HG03460 (cell line): ENCODE data around the gene ATG7.
"Not testable (repeated sequence)": the region's sequence is repeated elsewhere in the genome, so short reads cannot be mapped to it uniquely, and the experiment has no call there.

Experiments used
- ATAC-seq: cut with Tn5 transposase; IDR thresholded peaks from one replicate; pipeline ENCODE4 v1.9.1; 2021; ENCODE audit not compliant: unreplicated experiment

ATG7 gene

GRCh38 chr3:11420066-11420465 lies 147.9 kb downstream of the ATG7 start:
- no peak for ATAC-seq

DNA sequence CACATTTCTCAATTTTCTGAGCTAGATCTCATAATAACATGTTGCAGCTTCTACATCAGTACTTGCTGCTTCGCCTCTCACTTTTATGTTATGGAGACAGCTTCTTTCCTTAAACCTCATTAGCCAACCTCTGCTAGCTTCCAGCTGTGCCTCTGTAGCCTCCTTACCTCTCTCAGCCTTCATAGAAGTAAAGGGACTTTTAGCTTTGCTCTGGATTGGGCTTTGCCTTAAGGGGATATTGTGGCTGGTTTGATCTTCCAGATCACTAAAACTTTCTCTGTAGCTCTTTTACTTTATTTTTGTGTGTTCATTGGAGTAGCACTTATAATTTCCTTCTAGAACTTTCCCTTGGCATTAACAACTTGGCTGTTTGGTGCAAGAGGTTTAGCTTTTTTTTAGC lies 150.1 kb downstream of the ATG7 start:
- ATAC-seq: no peak

- no peak for ATAC-seq
Observed at GRCh38 chr3:11423868-11424267, 151.7 kb downstream of the ATG7 start.

DNA sequence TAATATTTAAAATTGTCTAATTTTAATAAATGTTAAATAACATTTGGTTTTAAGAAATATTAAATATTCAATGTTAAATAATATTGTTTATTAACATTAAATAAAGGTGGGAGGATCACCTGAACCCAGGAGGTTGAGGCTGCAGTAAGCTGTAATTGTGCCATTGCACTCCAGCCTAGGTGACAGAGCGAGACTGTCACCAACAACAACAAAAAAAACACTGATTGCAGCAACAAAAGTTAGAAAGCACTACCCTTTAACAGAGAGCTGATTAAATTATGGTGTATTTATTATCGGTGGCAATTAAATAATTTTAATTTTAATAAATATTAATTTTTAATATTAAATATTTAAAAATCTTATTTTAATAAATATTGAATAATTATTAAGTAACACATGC lies 152.1 kb downstream of the ATG7 start:
- ATAC-seq: no peak

DNA sequence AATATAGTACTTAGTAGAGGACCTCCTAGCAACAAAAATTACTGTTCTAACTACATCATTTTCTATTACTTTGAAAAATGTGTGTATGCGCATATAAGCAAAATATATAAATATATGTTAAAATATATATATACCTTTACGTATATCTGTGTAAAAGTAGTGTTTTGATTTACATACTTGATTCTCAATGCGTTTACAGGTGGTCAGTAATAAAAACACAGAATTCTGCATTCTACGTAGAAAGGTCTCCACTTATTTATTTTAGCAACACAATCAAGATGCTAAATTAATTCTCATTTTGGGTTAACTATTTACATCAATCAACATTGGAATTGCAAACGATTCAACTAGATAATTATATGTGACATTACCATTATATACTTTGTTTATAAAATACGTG lies 158.0 kb downstream of the ATG7 start:
- no peak for ATAC-seq

GRCh38 chr3:11430624-11431023 lies 158.4 kb downstream of the ATG7 start:
- ATAC-seq: no peak

GRCh38 chr3:11431319-11431718 lies 159.1 kb downstream of the ATG7 start:
- no peak for ATAC-seq

DNA sequence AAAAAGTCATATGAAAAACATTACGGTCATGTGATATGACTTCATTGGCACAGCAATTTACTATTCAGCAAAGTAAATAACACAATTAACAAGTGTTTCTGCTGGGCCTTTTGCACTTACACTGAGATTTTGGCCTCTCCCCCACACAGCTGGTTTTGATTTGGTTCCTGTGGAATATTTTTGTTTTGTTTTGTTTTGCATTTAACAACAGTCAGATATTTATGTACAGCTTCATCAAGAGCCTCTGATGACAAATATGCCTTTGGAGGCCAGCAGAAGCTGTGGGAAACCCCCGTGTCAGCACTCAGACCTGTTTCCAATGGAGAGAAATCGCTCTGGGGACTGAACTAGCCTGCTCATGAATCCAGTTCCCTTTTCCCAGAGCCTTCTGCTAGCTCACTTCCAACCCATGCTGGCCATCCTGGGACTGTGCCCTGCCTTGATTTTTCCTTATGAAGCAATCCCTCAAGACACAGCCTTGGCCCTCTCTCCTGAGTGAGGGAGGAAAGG lies 161.9 kb downstream of the ATG7 start:
- no peak for ATAC-seq

- ATAC-seq: no peak
Observed at GRCh38 chr3:11434563-11435096, 162.4 kb downstream of the ATG7 start.

DNA sequence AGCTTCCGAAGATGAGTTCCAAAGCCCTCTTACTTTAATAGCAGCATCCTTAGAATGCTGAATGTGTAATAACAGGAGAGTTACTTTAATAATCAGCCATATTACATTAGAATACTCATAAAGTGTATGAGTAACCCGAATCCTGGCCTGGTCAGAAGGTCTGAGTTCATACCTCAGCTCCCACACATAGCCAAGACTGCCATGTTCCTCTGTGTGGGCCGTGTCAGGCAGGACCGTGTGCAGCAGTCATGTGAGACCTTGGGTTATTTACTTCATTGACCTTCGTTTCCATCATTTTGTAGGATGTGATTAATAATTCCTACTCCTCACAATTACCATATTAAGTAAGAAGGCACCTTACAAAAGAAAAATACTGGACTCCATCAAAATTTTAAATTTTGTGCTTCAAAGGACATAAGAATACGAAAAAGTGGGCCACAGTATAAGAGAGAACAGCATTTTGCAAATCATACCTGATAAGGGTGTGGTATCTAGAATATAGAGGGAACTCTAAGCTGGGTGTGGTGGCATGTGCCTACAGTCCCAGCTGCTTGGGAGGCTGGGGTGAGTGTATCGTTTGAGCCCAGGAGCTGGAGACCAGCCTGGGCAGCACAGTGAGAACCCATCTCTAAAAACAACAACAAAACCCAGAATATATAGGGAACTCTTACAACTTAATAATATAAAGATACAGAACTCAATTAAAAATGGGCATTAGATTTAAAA lies 163.4 kb downstream of the ATG7 start:
- ATAC-seq: no peak

- no peak for ATAC-seq
Observed at GRCh38 chr3:11436775-11437174, 164.6 kb downstream of the ATG7 start.

DNA sequence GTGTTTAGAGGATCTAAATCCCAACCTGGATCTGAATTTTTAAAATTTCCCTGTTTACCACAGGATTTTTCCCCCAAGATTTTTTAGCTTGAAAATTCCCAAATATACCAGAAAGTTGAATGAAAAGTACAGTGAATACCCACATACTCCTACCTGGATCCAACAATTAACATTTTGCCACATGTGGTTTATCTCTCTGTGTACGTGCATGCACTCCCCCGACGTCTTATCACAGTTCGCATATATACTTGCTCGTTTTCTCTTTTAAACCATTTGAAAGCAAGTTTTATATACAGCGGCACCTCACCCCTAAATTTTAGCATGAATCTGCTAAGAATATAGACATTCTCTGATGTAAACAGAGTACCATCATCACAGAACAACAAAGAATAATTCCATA lies 165.3 kb downstream of the ATG7 start:
- no peak for ATAC-seq

- ATAC-seq: no peak
Observed at GRCh38 chr3:11438646-11439045, 166.4 kb downstream of the ATG7 start.

DNA sequence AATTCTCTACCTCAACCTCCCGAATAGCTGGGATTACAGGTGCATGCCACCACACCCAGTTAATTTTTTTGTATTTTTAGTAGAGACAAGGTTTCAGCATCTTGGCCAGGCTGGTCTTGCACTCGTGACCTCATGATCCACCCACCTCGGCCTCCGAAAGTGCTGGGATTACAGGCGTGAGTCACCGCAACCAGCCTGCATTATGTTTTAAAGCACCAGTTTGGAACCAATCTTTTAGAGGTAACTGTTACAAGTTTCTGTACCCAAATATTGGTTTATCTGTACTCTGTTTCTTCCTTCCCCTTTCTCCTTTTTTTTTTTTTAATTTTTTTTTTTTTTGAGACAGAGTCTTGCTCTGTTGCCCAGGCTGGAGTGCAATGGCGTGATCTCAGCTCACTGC lies 169.1 kb downstream of the ATG7 start:
- not testable (repeated sequence) for ATAC-seq

DNA sequence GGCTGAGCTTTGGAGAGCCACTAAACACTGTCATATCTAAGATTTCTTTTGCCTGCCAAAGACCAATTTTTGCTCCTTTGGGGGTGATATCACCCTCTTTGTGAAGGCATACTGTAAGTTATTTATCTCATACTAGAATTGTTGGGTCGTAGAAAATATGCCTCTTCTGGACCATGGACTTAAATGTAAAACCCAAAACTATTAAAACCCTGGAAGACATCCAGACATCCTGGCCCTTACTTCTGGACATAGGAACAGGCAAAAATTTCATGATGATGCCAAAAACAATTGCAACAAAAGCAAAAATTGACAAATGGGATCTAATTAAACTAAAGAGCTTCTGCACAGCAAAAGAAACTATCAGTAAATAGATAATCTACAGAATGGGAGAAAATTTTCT lies 172.2 kb downstream of the ATG7 start:
- ATAC-seq: no peak

- not testable (repeated sequence) for ATAC-seq
Observed at GRCh38 chr3:11445193-11445592, 173.0 kb downstream of the ATG7 start.

DNA sequence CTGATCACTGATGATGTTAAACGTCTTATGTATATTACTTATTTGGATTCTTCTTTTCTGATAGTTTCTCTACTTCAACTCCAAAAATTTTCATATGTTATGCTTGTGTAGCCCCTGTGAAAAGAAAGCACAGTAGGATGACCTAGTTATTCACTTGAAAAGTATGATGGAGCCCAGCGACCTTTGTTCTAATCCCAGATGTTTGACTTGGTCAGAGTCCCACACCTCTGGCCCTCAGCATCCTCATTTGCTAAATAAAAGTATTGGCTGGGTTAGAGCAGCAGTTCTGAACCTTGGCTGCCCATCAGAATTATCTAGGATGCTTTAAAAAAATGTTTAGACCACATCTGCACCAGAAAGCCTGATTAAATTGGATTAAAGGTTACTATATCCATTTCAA lies 173.7 kb downstream of the ATG7 start:
- no peak for ATAC-seq

DNA sequence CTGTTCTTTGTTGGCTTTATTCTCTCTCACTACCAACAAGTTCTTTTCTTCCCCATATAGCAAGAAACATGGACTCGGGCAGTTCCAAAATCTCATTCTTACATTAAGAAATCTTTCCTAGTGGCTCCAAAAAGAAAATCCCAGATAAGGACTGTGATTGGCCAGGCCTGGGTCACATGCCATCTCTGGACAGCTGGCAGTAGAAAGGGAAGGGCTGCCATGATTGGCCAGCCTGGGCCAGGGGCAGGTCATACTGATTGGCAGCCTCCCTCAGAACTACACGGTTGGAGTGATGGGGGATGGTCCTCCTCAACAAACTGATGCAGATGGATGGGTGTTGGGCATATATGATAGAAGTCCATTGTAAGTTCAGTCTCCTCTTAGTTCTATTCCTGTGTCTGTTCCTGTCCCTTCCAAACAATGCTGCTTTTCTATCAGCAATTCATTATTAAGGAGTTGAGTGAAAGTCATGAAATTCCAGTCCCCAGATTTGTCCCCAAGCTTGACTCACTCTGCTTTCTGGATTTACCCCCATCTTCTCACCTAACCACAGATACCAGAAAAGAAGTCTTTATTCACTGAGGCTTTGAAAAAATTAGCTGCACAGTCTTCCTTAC lies 175.5 kb downstream of the ATG7 start:
- ATAC-seq: no peak

DNA sequence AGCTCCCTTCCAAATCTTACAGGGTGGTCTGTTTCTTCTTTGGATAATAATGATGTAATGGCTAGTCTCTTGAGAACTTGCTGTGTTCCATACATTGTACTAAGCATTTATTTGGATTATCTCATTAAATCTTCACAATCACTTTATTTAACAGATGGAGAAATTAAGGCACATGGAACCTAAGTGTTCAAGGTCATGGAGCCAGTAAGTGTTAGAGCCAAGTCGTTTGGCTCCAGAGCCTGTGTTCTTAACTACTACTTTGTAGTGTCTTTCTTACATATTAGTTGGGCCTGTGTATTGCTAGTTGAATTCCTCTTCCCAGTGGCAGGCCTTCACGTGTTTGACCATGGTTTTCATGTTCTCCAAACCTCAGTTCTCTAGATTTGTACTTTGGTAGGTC lies 177.8 kb downstream of the ATG7 start:
- ATAC-seq: no peak

GRCh38 chr3:11452312-11452711 lies 180.1 kb downstream of the ATG7 start:
- ATAC-seq: no peak

GRCh38 chr3:11452885-11453847 lies 181.0 kb downstream of the ATG7 start:
- no peak for ATAC-seq
